Stomach (tissue), 9 donors: ENCODE results near the gene KIAA1217. TPM values are rescaled to one million over a fixed set of nuclear protein-coding genes. Genes with fewer than 3 reads are reported as not detected.

Experiments
- DNase-seq, 2 donors: peaks; one replicate each; pipeline versions ENCODE4 v3.0.0 to v3.0.0-alpha.2; 2013 to 2019
- H3K27ac ChIP-seq, 5 donors: fragments of 200-600 bp in 4 of 5; sonication (generic) in 4 of 5; one replicate each; pipeline ENCODE4 v1.5.1; 2013 to 2019; ENCODE audit warnings: mild to moderate bottlenecking in 1 of 5, moderate library complexity in 1 of 5
- H3K27me3 ChIP-seq, 3 donors: fragments of 200-600 bp; sonication (generic); one replicate each; pipeline ENCODE4 v1.5.1; 2017 to 2019; ENCODE audit warnings: mixed run types in 1 of 3
- H3K36me3 ChIP-seq, 4 donors: fragments of 200-600 bp; sonication (generic); 1 replicate in 3 of 4; 2 replicates in 1 of 4; pipeline ENCODE4 v1.5.1; 2016 to 2019
- H3K4me1 ChIP-seq, 4 donors: fragments of 200-600 bp; sonication (generic); one replicate each; pipeline ENCODE4 v1.5.1; 2016 to 2019
- H3K4me3 ChIP-seq, 4 donors: fragments of 200-600 bp; sonication (generic) in 3 of 4; one replicate each; pipeline ENCODE4 v1.5.1; 2016 to 2019; ENCODE audit warnings: mild to moderate bottlenecking in 1 of 4
- H3K9me3 ChIP-seq, 4 donors: fragments of 200-600 bp; sonication (generic); one replicate each; pipeline ENCODE4 v1.5.1; 2016 to 2019
- CTCF ChIP-seq, 7 experiments: fragments of 450-650 bp in 4 of 7; fragments of 200-600 bp in 3 of 7; sonication (generic) in 3 of 7; IDR thresholded peaks; one replicate each; pipeline ENCODE4 v1.5.1; 2016 to 2019; ENCODE audit warnings: antibody characterized with exemption in 7 of 7, control low read depth in 2 of 7, mild to moderate bottlenecking in 1 of 7
- EP300 ChIP-seq: sonication (generic); formaldehyde crosslinking; IDR thresholded peaks from one replicate; pipeline ENCODE4 v1.6.1; 2017; ENCODE audit warnings: antibody characterized with exemption
- POLR2A ChIP-seq, 4 donors: fragments of 450-650 bp; IDR thresholded peaks; one replicate each; pipeline ENCODE4 v1.6.1; 2016; ENCODE audit warnings: antibody characterized with exemption in 4 of 4, control low read depth in 2 of 4, mild to moderate bottlenecking in 1 of 4, moderate library complexity in 1 of 4
- POLR2AphosphoS5 ChIP-seq, 3 donors: sonication (generic); formaldehyde crosslinking; IDR thresholded peaks; one replicate each; pipeline ENCODE4 v1.6.1; 2016; ENCODE audit warnings: antibody characterized with exemption in 3 of 3
- WGBS, 5 donors: extraction: QIAGEN DNeasy Blood & Tissue Kit in 3 of 5; methylation state at CpG; one replicate each; pipeline versions ENCODE4 v1.1.5 to v1.1.7; 2013 to 2018; 5-methylcytosine and 5-hydroxymethylcytosine counted together
- intact Hi-C: fragments of 100-400 bp; cut with DNase I; formaldehyde crosslinking; loops from one replicate; pipeline ENCODE4 v1.15.1; 2023; ENCODE audit warnings: low total_unique reads
- polyA plus RNA-seq, 3 donors: library from polyadenylated mRNA; stranded (reverse); fragments of 200-250 nt; gene quantifications; one replicate each; pipeline ENCODE4 v1.2.3, GENCODE V29; 2013
- total RNA-seq, 5 donors: library from RNA; depleted of rRNA; stranded (reverse); fragments of >200 nt; gene quantifications; one replicate each; pipeline versions ENCODE4 v1.1.0 to v1.2.3, GENCODE V29; 2014 to 2016
- donor health status: healthy with polysubstance abuse.
- donor health status: Bipolar disorder and iron deficiency.
- donor health status: healthy.

Gene KIAA1217
- total and polyA plus RNA-seq, 8 donors = 6.2 to 112 (median 24.6) TPM

- intact Hi-C loops = no loop called here
- Histone ChIP-seq H3K27ac (no peak overlapping the region), H3K36me3 (peaks cover 0 to 2% (median 0%) of the 10 kb centered on the region in 4 donors), H3K4me1 (no peaks in the 10 kb centered on the region), H3K27me3 (no peaks in the 10 kb centered on the region), H3K4me3 (no peak overlapping the region), H3K9me3 (no peaks in the 10 kb centered on the region)
- WGBS, 5 donors = 64 to 72% (median 68%) methylated on average over 10 of the region's 10 CpGs
- DNase-seq = no peak
- TF ChIP-seq POLR2A (IDR thresholded peaks at IDR 0.05) (no peak), CTCF (IDR thresholded peaks at IDR 0.05) (no peak), EP300 (no peak), POLR2AphosphoS5 (IDR thresholded peaks at IDR 0.05) (no peak)
These were observed 366.6 kb downstream of the KIAA1217 start for GRCh38 chr10:24575481-24576002.

GRCh38 chr10:24579448-24579847, 370.5 kb downstream of the KIAA1217 start:
- H3K27ac ChIP-seq = no peak overlapping the region
- H3K9me3 ChIP-seq = no peaks in the 10 kb centered on the region
- H3K27me3 ChIP-seq = no peaks in the 10 kb centered on the region
- no peak overlapping the region for H3K4me3 ChIP-seq
- H3K4me1 ChIP-seq = no peaks in the 10 kb centered on the region
- 97 to 100% (median 100%) methylated on average over 1 of the region's 1 CpG for WGBS, 5 donors
- H3K36me3 ChIP-seq = peaks cover 6 to 30% (median 22%) of the 10 kb centered on the region in 4 donors
- intact Hi-C loops = no loop called here
- DNase-seq = no peak
- TF ChIP-seq EP300 (no peak), POLR2A (IDR thresholded peaks at IDR 0.05) (no peak), POLR2AphosphoS5 (IDR thresholded peaks at IDR 0.05) (no peak), CTCF (IDR thresholded peaks at IDR 0.05) (no peak)

- WGBS, 5 donors = 71 to 77% (median 76%) methylated on average over 4 of the region's 4 CpGs
- Histone ChIP-seq H3K27me3 (no peaks in the 10 kb centered on the region), H3K27ac (no peak overlapping the region), H3K4me3 (no peak overlapping the region), H3K9me3 (no peaks in the 10 kb centered on the region), H3K4me1 (no peaks in the 10 kb centered on the region), H3K36me3 (peaks cover 9 to 34% (median 27%) of the 10 kb centered on the region in 4 donors)
- TF ChIP-seq EP300 = no peak
- TF ChIP-seq CTCF (IDR thresholded peaks at IDR 0.05) = no peak
- TF ChIP-seq POLR2A (IDR thresholded peaks at IDR 0.05) = no peak
- TF ChIP-seq POLR2AphosphoS5 (IDR thresholded peaks at IDR 0.05) = no peak
- DNase-seq = no peak
- intact Hi-C loops = no loop called here
These were observed 371.0 kb downstream of the KIAA1217 start for GRCh38 chr10:24579906-24580305.

- Histone ChIP-seq H3K4me3 (no peak overlapping the region), H3K9me3 (no peaks in the 10 kb centered on the region), H3K4me1 (no peaks in the 10 kb centered on the region), H3K27ac (no peak overlapping the region), H3K36me3 (peaks cover 66 to 100% (median 98%) of the 10 kb centered on the region in 4 donors), H3K27me3 (no peaks in the 10 kb centered on the region)
- intact Hi-C loops = no loop called here
- no peak for DNase-seq
- WGBS, 5 donors = 88 to 95% (median 94%) methylated on average over 2 of the region's 2 CpGs
- TF ChIP-seq POLR2A (IDR thresholded peaks at IDR 0.05) (no peak), CTCF (IDR thresholded peaks at IDR 0.05) (no peak), EP300 (no peak), POLR2AphosphoS5 (IDR thresholded peaks at IDR 0.05) (no peak)
These were observed 380.3 kb downstream of the KIAA1217 start for GRCh38 chr10:24589265-24589664.
